Measurements from ENCODE around the gene CUX1.

GRCh38 chr7:101960985-101961708 is 143.7 kb downstream of the CUX1 start:
- TF ChIP-seq, protein P1, sequence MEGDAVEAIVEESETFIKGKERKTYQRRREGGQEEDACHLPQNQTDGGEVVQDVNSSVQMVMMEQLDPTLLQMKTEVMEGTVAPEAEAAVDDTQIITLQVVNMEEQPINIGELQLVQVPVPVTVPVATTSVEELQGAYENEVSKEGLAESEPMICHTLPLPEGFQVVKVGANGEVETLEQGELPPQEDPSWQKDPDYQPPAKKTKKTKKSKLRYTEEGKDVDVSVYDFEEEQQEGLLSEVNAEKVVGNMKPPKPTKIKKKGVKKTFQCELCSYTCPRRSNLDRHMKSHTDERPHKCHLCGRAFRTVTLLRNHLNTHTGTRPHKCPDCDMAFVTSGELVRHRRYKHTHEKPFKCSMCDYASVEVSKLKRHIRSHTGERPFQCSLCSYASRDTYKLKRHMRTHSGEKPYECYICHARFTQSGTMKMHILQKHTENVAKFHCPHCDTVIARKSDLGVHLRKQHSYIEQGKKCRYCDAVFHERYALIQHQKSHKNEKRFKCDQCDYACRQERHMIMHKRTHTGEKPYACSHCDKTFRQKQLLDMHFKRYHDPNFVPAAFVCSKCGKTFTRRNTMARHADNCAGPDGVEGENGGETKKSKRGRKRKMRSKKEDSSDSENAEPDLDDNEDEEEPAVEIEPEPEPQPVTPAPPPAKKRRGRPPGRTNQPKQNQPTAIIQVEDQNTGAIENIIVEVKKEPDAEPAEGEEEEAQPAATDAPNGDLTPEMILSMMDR (IDR thresholded peaks at IDR 0.05) = no peak
- no peak for TF ChIP-seq POLR2AphosphoS5 (IDR thresholded peaks at IDR 0.05)

Data from breast epithelium (tissue), 3 donors.